GM19043 (cell line): ENCODE data around the gene PRKAR1B.

Experiments used
- ATAC-seq: cut with Tn5 transposase; IDR thresholded peaks from one replicate; pipeline ENCODE4 v1.9.1; 2021; ENCODE audit warnings: low read depth; ENCODE audit not compliant: unreplicated experiment

Gene PRKAR1B

GRCh38 chr7:725223-726005 lies 1.7 kb downstream of the PRKAR1B start:
- no peak for ATAC-seq

GRCh38 chr7:724298-724697 lies 2.8 kb downstream of the PRKAR1B start:
- ATAC-seq: no peak

- no peak for ATAC-seq
Measured at GRCh38 chr7:723541-723940, 3.5 kb downstream of the PRKAR1B start.

GRCh38 chr7:721619-722248 lies 5.3 kb downstream of the PRKAR1B start:
- ATAC-seq: no peak

GRCh38 chr7:716636-717035 lies 10.4 kb downstream of the PRKAR1B start:
- ATAC-seq: no peak

GRCh38 chr7:716222-716621 lies 10.9 kb downstream of the PRKAR1B start:
- no peak for ATAC-seq

GRCh38 chr7:714251-714671 lies 12.8 kb downstream of the PRKAR1B start:
- no peak for ATAC-seq

GRCh38 chr7:713488-714230 lies 13.4 kb downstream of the PRKAR1B start:
- ATAC-seq: no peak

GRCh38 chr7:713139-713457 lies 14.0 kb downstream of the PRKAR1B start:
- no peak for ATAC-seq

- no peak for ATAC-seq
Measured at GRCh38 chr7:712381-713138, 14.5 kb downstream of the PRKAR1B start.

GRCh38 chr7:711922-712380 lies 15.1 kb downstream of the PRKAR1B start:
- ATAC-seq: no peak

GRCh38 chr7:711093-711921 lies 15.8 kb downstream of the PRKAR1B start:
- ATAC-seq: no peak

- no peak for ATAC-seq
Measured at GRCh38 chr7:710161-710560, 16.9 kb downstream of the PRKAR1B start.

- no peak for ATAC-seq
Measured at GRCh38 chr7:707296-708000, 19.6 kb downstream of the PRKAR1B start.

- no peak for ATAC-seq
Measured at GRCh38 chr7:706721-707120, 20.4 kb downstream of the PRKAR1B start.

- no peak for ATAC-seq
Measured at GRCh38 chr7:703049-703448, 24.0 kb downstream of the PRKAR1B start.

GRCh38 chr7:701086-701671 lies 25.9 kb downstream of the PRKAR1B start:
- no peak for ATAC-seq

- no peak for ATAC-seq
Measured at GRCh38 chr7:699476-700170, 27.5 kb downstream of the PRKAR1B start.
